Subcutaneous abdominal adipose tissue (tissue), 5 donors: ENCODE data around the gene TSBP1.
"Not testable (repeated sequence)": the region's sequence is repeated elsewhere in the genome, so short reads cannot be mapped to it uniquely, and the experiment has no call there.

Source experiments
- H3K27ac ChIP-seq: one replicate; pipeline ENCODE4 v1.7.0; 2013; ENCODE audit warnings: low read depth, mild to moderate bottlenecking, inconsistent platforms, low read length, moderate library complexity
- H3K27me3 ChIP-seq, 5 donors: one replicate each; pipeline ENCODE4 v1.7.0; 2013; ENCODE audit warnings: low read length in 5 of 5, inconsistent platforms in 1 of 5; ENCODE audit not compliant: control insufficient read depth in 5 of 5, insufficient read depth in 4 of 5
- H3K36me3 ChIP-seq, 5 donors: one replicate each; pipeline ENCODE4 v1.7.0; 2013; ENCODE audit warnings: low read length in 5 of 5; ENCODE audit not compliant: control insufficient read depth in 5 of 5, insufficient read depth in 5 of 5
- H3K4me1 ChIP-seq, 5 donors: one replicate each; pipeline ENCODE4 v1.7.0; 2013; ENCODE audit warnings: low read length in 5 of 5, mild to moderate bottlenecking in 3 of 5, moderate library complexity in 1 of 5; ENCODE audit not compliant: control insufficient read depth in 5 of 5, insufficient read depth in 5 of 5
- H3K4me3 ChIP-seq, 5 donors: one replicate each; pipeline ENCODE4 v1.7.0; 2013; ENCODE audit warnings: low read length in 5 of 5, low read depth in 1 of 5
- H3K9ac ChIP-seq, 5 donors: one replicate each; pipeline ENCODE4 v1.7.0; 2013; ENCODE audit warnings: low read length in 5 of 5, mild to moderate bottlenecking in 4 of 5, moderate library complexity in 3 of 5
- H3K9me3 ChIP-seq, 5 donors: one replicate each; pipeline ENCODE4 v1.7.0; 2013; ENCODE audit warnings: low read length in 5 of 5; ENCODE audit not compliant: control insufficient read depth in 5 of 5
- donor health status: healthy.
- donor health status: healthy.
- donor health status: healthy.
- donor health status: healthy.
- donor health status: healthy.

TSBP1 gene

GRCh38 chr6:32294566-32294965, 77.1 kb downstream of the TSBP1 start:
- H3K4me3 ChIP-seq = no peak overlapping the region
- no peaks in the 10 kb centered on the region for H3K36me3 ChIP-seq
- no peak overlapping the region for H3K27ac ChIP-seq
- no peak overlapping the region for H3K9ac ChIP-seq
- H3K9me3 ChIP-seq = no peaks in the 10 kb centered on the region
- no peaks in the 10 kb centered on the region for H3K27me3 ChIP-seq
- peaks cover 0 to 7% (median 0%) of the 10 kb centered on the region in 5 donors for H3K4me1 ChIP-seq

- Histone ChIP-seq H3K4me3 (no peak overlapping the region), H3K27me3 (no peaks in the 10 kb centered on the region), H3K4me1 (peaks cover 0 to 7% (median 0%) of the 10 kb centered on the region in 5 donors), H3K36me3 (no peaks in the 10 kb centered on the region), H3K9me3 (no peaks in the 10 kb centered on the region), H3K9ac (no peak overlapping the region), H3K27ac (no peak overlapping the region)
Observed at GRCh38 chr6:32293695-32294094, 78.0 kb downstream of the TSBP1 start.

GRCh38 chr6:32291543-32291942, 80.2 kb downstream of the TSBP1 start:
- peaks cover 0 to 7% (median 0%) of the 10 kb centered on the region in 5 donors for H3K4me1 ChIP-seq
- H3K27me3 ChIP-seq = no peaks in the 10 kb centered on the region
- no peak overlapping the region for H3K27ac ChIP-seq
- no peaks in the 10 kb centered on the region for H3K9me3 ChIP-seq
- H3K36me3 ChIP-seq = no peaks in the 10 kb centered on the region
- H3K9ac ChIP-seq = no peak overlapping the region
- H3K4me3 ChIP-seq = no peak overlapping the region

- Histone ChIP-seq H3K4me1 (peaks cover 0 to 7% (median 0%) of the 10 kb centered on the region in 5 donors), H3K36me3 (no peaks in the 10 kb centered on the region), H3K27ac (no peak overlapping the region), H3K27me3 (no peaks in the 10 kb centered on the region), H3K9ac (no peak overlapping the region), H3K9me3 (no peaks in the 10 kb centered on the region), H3K4me3 (no peak overlapping the region)
Observed at GRCh38 chr6:32290886-32291450, 80.7 kb downstream of the TSBP1 start.

- H3K9me3 ChIP-seq = no peaks in the 10 kb centered on the region
- no peaks in the 10 kb centered on the region for H3K27me3 ChIP-seq
- H3K27ac ChIP-seq = no peak overlapping the region
- H3K36me3 ChIP-seq = no peaks in the 10 kb centered on the region
- no peak overlapping the region for H3K9ac ChIP-seq
- no peak overlapping the region for H3K4me3 ChIP-seq
- H3K4me1 ChIP-seq = peaks cover 0 to 7% (median 0%) of the 10 kb centered on the region in 5 donors
Observed at GRCh38 chr6:32288426-32288825, 83.3 kb downstream of the TSBP1 start.

GRCh38 chr6:32273801-32274577, 97.7 kb downstream of the TSBP1 start:
- H3K9ac ChIP-seq, H3K27ac ChIP-seq, H3K9me3 ChIP-seq, H3K27me3 ChIP-seq, H3K4me3 ChIP-seq, H3K36me3 ChIP-seq, H3K4me1 ChIP-seq: not testable (repeated sequence)

- H3K9me3 ChIP-seq = no peaks in the 10 kb centered on the region
- H3K4me3 ChIP-seq = no peak overlapping the region
- no peaks in the 10 kb centered on the region for H3K27me3 ChIP-seq
- H3K27ac ChIP-seq = no peak overlapping the region
- no peaks in the 10 kb centered on the region for H3K4me1 ChIP-seq
- H3K36me3 ChIP-seq = no peaks in the 10 kb centered on the region
- no peak overlapping the region for H3K9ac ChIP-seq
Observed at GRCh38 chr6:32271429-32271828, 100.3 kb downstream of the TSBP1 start.

- not testable (repeated sequence) for H3K9me3 ChIP-seq, H3K27ac ChIP-seq, H3K9ac ChIP-seq, H3K4me1 ChIP-seq, H3K36me3 ChIP-seq, H3K27me3 ChIP-seq, H3K4me3 ChIP-seq
Observed at GRCh38 chr6:32268459-32268858, 103.2 kb downstream of the TSBP1 start.

GRCh38 chr6:32267035-32267434, 104.7 kb downstream of the TSBP1 start:
- Histone ChIP-seq H3K9ac (no peak overlapping the region), H3K27ac (no peak overlapping the region), H3K36me3 (no peaks in the 10 kb centered on the region), H3K4me1 (no peaks in the 10 kb centered on the region), H3K27me3 (no peaks in the 10 kb centered on the region), H3K4me3 (no peak overlapping the region), H3K9me3 (no peaks in the 10 kb centered on the region)

GRCh38 chr6:32257262-32257661, 114.4 kb downstream of the TSBP1 start:
- not testable (repeated sequence) for H3K9me3 ChIP-seq, H3K4me3 ChIP-seq, H3K27ac ChIP-seq, H3K27me3 ChIP-seq, H3K9ac ChIP-seq, H3K36me3 ChIP-seq
- H3K4me1 ChIP-seq = peaks cover 0 to 21% (median 9%) of the 10 kb centered on the region in 5 donors
